Keratinocyte (primary cell): Measurements from ENCODE around the gene PARD6G.

ENCODE experiments used
- EZH2 ChIP-seq: IDR thresholded peaks from one replicate; pipeline ENCODE4 v1.6.1; 2012; ENCODE audit warnings: inconsistent platforms, mild to moderate bottlenecking, low read length, moderate library complexity
- TF ChIP-seq, protein P1 (sequence below), 3 experiments: IDR thresholded peaks in 1 of 3; conservative IDR thresholded peaks in 1 of 3; optimal IDR thresholded peaks in 1 of 3; 2 replicates in 2 of 3; 3 replicates in 1 of 3; pipeline versions ENCODE3 to v1.5.1; 2011; ENCODE audit warnings: low read length in 3 of 3, mild to moderate bottlenecking in 3 of 3, moderate library complexity in 2 of 3, control low read depth in 1 of 3, inconsistent platforms in 1 of 3; ENCODE audit not compliant: insufficient read depth in 2 of 3; ENCODE audit errors: extremely low read depth in 1 of 3

DNA sequence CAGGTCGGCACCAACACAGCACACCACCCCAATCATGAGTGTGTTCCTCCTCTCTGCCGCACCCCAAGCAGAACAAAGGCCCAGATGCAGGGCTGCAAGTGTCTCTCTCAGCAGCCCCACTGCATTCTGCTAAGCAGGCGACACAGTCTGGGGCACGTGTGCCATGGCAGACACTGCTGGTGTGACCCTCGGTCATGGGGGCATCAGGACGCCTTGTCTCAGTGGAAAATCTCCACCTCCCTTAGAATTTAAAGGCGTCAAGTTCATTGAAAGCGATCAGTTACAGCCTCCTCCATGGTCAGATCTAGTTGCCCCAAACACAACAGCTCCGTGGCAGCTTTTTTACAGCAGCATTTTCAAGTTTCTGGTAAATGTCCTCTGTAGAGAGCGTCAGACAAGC, 81.1 kb downstream of the PARD6G start:
- no peak for TF ChIP-seq EZH2
- TF ChIP-seq, protein P1, sequence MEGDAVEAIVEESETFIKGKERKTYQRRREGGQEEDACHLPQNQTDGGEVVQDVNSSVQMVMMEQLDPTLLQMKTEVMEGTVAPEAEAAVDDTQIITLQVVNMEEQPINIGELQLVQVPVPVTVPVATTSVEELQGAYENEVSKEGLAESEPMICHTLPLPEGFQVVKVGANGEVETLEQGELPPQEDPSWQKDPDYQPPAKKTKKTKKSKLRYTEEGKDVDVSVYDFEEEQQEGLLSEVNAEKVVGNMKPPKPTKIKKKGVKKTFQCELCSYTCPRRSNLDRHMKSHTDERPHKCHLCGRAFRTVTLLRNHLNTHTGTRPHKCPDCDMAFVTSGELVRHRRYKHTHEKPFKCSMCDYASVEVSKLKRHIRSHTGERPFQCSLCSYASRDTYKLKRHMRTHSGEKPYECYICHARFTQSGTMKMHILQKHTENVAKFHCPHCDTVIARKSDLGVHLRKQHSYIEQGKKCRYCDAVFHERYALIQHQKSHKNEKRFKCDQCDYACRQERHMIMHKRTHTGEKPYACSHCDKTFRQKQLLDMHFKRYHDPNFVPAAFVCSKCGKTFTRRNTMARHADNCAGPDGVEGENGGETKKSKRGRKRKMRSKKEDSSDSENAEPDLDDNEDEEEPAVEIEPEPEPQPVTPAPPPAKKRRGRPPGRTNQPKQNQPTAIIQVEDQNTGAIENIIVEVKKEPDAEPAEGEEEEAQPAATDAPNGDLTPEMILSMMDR (optimal IDR thresholded peaks at IDR 0.05 in 1 of 3, IDR thresholded peaks at IDR 0.05 in 1 of 3, conservative IDR thresholded peaks at IDR 0.05 in 1 of 3; ENCODE audit: extremely low read depth in 1 of 3, insufficient read depth in 2 of 3, low read length in 3 of 3): no peak
